Measurements from ENCODE around the gene AMT.
"Not testable (repeated sequence)": the region's sequence is repeated elsewhere in the genome, so short reads cannot be mapped to it uniquely, and the experiment has no call there.

AMT gene

GRCh38 chr3:49421890-49422378, 339 bp downstream of the AMT start:
- no peak for DNase-seq

- no peak for DNase-seq
Measured at GRCh38 chr3:49417516-49418120, 4.7 kb downstream of the AMT start.

- no peak for DNase-seq
Measured at GRCh38 chr3:49416867-49417266, 5.4 kb downstream of the AMT start.

GRCh38 chr3:49415931-49416601, 6.2 kb downstream of the AMT start:
- no peak for DNase-seq

- no peak for DNase-seq
Measured at GRCh38 chr3:49414753-49415152, 7.5 kb downstream of the AMT start.

- no peak for DNase-seq
Measured at GRCh38 chr3:49413338-49413734, 8.9 kb downstream of the AMT start.

GRCh38 chr3:49412632-49413337, 9.5 kb downstream of the AMT start:
- DNase-seq = no peak

GRCh38 chr3:49411968-49412631, 10.2 kb downstream of the AMT start, which contains the start of the genes RHOA and TCTA:
Gene RHOA, minus strand, starts transcription at chr3:49411976. Its CDS starts 36,387 bp downstream, at chr3:49375589.
Gene TCTA, plus strand, starts transcription at chr3:49412423. Its CDS starts 4 bp downstream, at chr3:49412427.
- DNase-seq = peak; percentile 100

- peak; percentile 18 for DNase-seq
Measured at GRCh38 chr3:49411535-49411967, 10.7 kb downstream of the AMT start.

GRCh38 chr3:49410846-49411534, 11.3 kb downstream of the AMT start:
- no peak for DNase-seq

- DNase-seq = no peak
Measured at GRCh38 chr3:49410066-49410845, 12.0 kb downstream of the AMT start.

GRCh38 chr3:49406571-49407565, 15.4 kb downstream of the AMT start:
- DNase-seq = no peak

GRCh38 chr3:49405570-49405969, 16.7 kb downstream of the AMT start:
- not testable (repeated sequence) for DNase-seq

GRCh38 chr3:49403891-49404290, 18.4 kb downstream of the AMT start:
- DNase-seq = no peak

- no peak for DNase-seq
Measured at GRCh38 chr3:49401766-49402165, 20.5 kb downstream of the AMT start.

- DNase-seq = no peak
Measured at GRCh38 chr3:49399461-49399860, 22.8 kb downstream of the AMT start.

GRCh38 chr3:49397470-49397869, 24.8 kb downstream of the AMT start:
- DNase-seq = no peak

- DNase-seq = not testable (repeated sequence)
Measured at GRCh38 chr3:49391310-49391709, 31.0 kb downstream of the AMT start.

GRCh38 chr3:49389297-49389696, 33.0 kb downstream of the AMT start:
- DNase-seq = no peak

GRCh38 chr3:49388289-49388820, 33.9 kb downstream of the AMT start:
- peak; percentile 57 for DNase-seq

Measured in fibroblast of skin of abdomen (primary cell).